Skeletal muscle tissue (tissue), 4 donors: ENCODE measurements around the gene MUC5B. TPM values are rescaled to one million over a fixed set of nuclear protein-coding genes. Genes with fewer than 3 reads are reported as not detected.

ENCODE experiments used
- H3K27ac ChIP-seq: one replicate; pipeline ENCODE4 v1.7.0; 2013; ENCODE audit warnings: mild to moderate bottlenecking, low read depth, low read length, inconsistent platforms
- H3K27me3 ChIP-seq, 3 donors: one replicate each; pipeline ENCODE4 v1.7.0; 2013; ENCODE audit warnings: low read length in 3 of 3; ENCODE audit not compliant: control insufficient read depth in 3 of 3, insufficient read depth in 3 of 3
- H3K36me3 ChIP-seq, 3 donors: one replicate each; pipeline ENCODE4 v1.7.0; 2013; ENCODE audit warnings: low read length in 3 of 3; ENCODE audit not compliant: control insufficient read depth in 3 of 3, insufficient read depth in 3 of 3
- H3K4me1 ChIP-seq, 3 donors: one replicate each; pipeline ENCODE4 v1.7.0; 2013; ENCODE audit warnings: low read length in 3 of 3, mild to moderate bottlenecking in 3 of 3; ENCODE audit not compliant: control insufficient read depth in 3 of 3, insufficient read depth in 3 of 3
- H3K4me3 ChIP-seq, 3 donors: one replicate each; pipeline ENCODE4 v1.7.0; 2013; ENCODE audit warnings: low read length in 3 of 3
- H3K9ac ChIP-seq, 3 donors: one replicate each; pipeline ENCODE4 v1.7.0; 2013; ENCODE audit warnings: low read length in 3 of 3, mild to moderate bottlenecking in 3 of 3, moderate library complexity in 2 of 3, low read depth in 1 of 3
- H3K9me3 ChIP-seq, 3 donors: one replicate each; pipeline ENCODE4 v1.7.0; 2013; ENCODE audit warnings: low read length in 3 of 3; ENCODE audit not compliant: control insufficient read depth in 3 of 3
- total RNA-seq: library from RNA; depleted of rRNA; stranded (reverse); fragments of >200 nt; gene quantifications from one replicate; pipeline ENCODE4 v1.2.3, GENCODE V29; 2014
- donor health status: Osteomylitis.

Gene MUC5B
- total RNA-seq, 1 donor from 2014 or later, result not detected

DNA sequence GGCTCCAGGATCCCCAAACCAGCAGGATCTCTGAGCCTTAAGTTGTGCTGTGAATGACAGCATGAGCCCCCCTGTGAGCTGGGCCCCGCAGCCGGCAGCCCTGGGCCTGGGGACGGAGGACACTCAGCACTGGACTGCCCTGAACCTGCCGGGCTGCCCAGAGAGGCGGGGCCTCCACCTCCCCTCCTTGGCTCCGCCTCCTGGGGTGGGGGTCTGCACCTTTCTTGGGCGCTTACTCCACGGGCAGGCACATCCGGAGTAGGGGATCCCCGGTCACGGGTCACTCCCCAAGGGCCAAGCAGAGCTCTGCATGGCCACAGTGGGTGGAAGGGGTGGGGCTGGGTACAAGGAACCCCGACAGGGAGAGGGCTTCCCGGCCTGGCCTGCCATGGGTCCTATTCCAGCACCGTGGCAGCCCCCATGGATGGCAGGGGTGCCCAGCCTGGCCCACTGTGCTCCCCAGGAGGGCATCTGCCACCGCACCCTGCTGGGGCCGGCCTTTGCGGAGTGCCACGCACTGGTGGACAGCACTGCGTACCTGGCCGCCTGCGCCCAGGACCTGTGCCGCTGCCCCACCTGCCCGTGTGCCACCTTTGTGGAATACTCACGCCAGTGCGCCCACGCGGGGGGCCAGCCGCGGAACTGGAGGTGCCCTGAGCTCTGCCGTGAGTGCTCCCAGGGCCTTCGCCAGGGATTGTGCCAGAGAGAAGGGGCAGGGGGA is 5.4 kb downstream of the MUC5B start:
- no peaks in the 10 kb centered on the region for H3K36me3 ChIP-seq
- H3K9ac ChIP-seq, result no peak overlapping the region
- no peaks in the 10 kb centered on the region for H3K9me3 ChIP-seq
- no peaks in the 10 kb centered on the region for H3K4me1 ChIP-seq
- no peak overlapping the region for H3K27ac ChIP-seq
- peaks cover 28 to 60% (median 60%) of the 10 kb centered on the region in 3 donors for H3K27me3 ChIP-seq
- H3K4me3 ChIP-seq, result no peak overlapping the region

DNA sequence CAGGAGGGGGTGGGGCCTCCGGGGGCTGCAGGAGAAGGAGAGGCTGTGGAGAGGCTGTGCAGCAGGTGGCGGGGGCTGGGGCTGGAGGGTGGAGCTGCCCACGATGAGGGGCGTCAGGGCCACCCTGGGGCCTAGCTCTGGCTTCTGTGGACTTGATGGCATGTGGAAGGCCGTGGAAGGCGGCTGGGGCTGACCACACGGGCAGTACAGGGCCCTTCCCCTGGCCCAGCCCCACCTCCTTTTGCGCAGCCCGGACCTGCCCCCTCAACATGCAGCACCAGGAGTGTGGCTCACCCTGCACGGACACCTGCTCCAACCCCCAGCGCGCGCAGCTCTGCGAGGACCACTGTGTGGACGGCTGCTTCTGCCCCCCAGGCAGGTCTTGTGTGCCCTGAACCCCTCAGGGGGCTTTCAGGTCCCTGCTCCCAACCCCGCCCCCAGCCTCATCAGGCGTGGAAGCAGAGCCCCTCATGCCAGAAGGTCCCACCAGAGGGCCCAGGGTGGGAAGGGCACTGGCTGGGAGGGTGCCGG is 6.1 kb downstream of the MUC5B start:
- H3K4me3 ChIP-seq, result no peak overlapping the region
- no peaks in the 10 kb centered on the region for H3K4me1 ChIP-seq
- no peak overlapping the region for H3K9ac ChIP-seq
- H3K9me3 ChIP-seq, result no peaks in the 10 kb centered on the region
- no peaks in the 10 kb centered on the region for H3K36me3 ChIP-seq
- no peak overlapping the region for H3K27ac ChIP-seq
- peaks cover 26 to 58% (median 56%) of the 10 kb centered on the region in 3 donors for H3K27me3 ChIP-seq

DNA sequence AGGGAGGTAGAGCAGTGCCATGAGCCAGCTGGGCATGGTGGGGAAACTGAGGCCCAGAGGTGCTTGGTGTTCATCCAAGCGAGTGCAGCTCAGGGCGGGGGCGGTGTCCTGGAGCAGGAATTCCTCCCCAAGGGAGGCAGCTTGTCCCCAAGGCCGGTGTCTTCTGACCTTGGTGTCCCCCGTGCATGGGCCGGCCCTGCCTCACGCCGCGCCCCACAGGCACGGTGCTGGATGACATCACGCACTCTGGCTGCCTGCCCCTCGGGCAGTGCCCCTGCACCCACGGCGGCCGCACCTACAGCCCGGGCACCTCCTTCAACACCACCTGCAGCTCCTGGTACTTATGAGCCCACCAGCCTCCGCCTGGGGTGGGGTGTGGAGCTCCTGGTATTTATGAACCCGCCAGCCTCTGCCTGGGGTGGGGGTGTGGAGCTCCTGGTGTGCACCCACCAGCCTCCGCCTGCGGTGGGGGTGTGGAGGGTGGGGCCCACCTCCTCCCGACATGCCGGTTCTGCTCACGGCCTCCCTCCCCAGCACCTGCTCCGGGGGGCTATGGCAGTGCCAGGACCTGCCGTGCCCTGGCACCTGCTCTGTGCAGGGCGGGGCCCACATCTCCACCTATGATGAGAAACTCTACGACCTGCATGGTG is 6.7 kb downstream of the MUC5B start:
- no peaks in the 10 kb centered on the region for H3K9me3 ChIP-seq
- H3K4me1 ChIP-seq, result no peaks in the 10 kb centered on the region
- no peak overlapping the region for H3K4me3 ChIP-seq
- H3K9ac ChIP-seq, result no peak overlapping the region
- no peaks in the 10 kb centered on the region for H3K36me3 ChIP-seq
- H3K27me3 ChIP-seq, result peaks cover 24 to 55% (median 53%) of the 10 kb centered on the region in 3 donors
- H3K27ac ChIP-seq, result no peak overlapping the region

DNA sequence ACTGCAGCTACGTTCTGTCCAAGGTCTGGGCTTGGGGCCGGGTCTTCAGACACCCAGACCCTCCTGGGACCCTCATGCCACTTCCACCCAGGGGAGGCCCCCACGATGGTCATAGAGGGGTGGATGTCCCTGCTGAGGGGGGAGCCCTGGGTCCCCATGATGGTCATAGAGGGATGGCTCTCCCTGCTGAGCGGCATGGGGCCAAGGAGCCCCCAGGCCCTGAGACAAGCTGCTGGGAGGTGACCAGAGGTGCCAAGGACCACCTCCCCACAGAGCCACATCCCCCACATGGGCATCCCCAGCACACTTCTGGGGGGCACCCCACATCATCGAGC is 7.2 kb downstream of the MUC5B start:
- no peak overlapping the region for H3K4me3 ChIP-seq
- H3K9ac ChIP-seq, result no peak overlapping the region
- H3K36me3 ChIP-seq, result no peaks in the 10 kb centered on the region
- peaks cover 24 to 53% (median 50%) of the 10 kb centered on the region in 3 donors for H3K27me3 ChIP-seq
- H3K4me1 ChIP-seq, result no peaks in the 10 kb centered on the region
- H3K9me3 ChIP-seq, result no peaks in the 10 kb centered on the region
- H3K27ac ChIP-seq, result no peak overlapping the region

DNA sequence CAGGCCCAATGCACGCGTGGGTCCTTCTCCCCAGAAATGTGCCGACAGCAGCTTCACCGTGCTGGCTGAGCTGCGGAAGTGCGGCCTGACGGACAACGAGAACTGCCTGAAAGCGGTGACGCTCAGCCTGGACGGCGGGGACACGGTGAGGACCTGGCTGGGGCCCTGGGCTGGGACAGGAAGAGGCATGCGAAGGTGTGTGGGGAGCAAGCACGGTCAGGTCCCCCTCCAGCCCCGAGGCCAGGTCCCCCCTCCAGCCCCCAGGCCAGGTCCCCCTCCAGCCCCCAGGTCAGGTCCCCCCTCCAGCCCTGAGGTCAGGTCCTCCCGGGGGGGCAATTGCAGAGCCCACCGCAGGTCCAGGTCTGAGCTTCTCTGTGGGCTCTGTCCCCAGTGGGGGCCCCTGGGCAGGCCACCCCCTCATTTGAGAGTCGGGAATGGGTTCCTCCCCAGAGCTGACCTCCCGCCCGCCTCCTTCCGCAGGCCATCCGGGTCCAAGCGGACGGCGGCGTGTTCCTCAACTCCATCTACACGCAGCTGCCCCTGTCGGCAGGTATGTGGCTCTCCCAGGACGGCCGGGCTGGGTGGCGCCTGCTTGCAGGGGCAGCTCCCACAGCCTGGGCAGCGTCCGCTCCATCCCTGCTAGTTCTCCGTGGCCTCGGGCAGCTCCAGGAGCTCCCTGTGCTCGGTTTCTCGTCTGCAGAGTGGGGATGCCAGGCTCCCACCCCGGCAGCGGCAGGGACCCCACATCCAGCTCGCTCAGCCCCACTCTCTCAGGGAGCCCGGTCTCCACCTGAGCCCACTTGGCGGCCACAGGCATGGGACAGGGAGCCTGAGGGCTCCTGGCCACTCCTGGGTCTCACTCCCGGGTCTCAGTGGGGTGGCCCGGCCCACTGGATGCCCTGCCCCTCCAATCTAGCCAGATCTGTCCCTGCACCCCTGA is 7.9 kb downstream of the MUC5B start:
- Histone ChIP-seq H3K27me3 (peaks cover 19 to 52% (median 44%) of the 10 kb centered on the region in 3 donors), H3K9me3 (no peaks in the 10 kb centered on the region), H3K9ac (no peak overlapping the region), H3K36me3 (no peaks in the 10 kb centered on the region), H3K27ac (no peak overlapping the region), H3K4me3 (no peak overlapping the region), H3K4me1 (no peaks in the 10 kb centered on the region)

DNA sequence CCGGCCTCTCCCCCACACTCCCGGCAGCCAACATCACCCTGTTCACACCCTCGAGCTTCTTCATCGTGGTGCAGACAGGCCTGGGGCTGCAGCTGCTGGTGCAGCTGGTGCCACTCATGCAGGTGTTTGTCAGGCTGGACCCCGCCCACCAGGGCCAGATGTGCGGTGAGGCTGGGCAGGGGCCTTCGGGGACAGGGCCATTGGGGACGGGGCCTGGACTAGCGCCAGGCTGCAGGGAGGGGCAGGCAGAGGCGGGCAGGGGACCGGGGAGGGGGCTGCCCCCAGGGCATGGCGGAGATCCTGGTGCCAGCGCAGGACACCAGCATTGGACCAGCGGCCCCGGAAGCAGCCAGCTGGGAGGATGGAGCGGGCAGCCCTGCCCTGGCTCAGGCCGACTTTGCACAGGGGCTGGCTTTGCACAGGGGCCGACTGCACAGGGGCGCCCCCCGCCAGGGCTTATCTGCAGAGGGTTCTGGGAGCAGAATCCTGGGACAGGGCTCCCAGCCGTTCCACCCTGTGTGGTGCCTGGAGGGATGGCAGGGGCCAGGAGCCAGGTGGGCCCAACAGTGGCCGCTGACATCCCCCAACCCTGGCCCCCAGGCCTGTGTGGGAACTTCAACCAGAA is 8.6 kb downstream of the MUC5B start:
- H3K9me3 ChIP-seq, result no peaks in the 10 kb centered on the region

DNA sequence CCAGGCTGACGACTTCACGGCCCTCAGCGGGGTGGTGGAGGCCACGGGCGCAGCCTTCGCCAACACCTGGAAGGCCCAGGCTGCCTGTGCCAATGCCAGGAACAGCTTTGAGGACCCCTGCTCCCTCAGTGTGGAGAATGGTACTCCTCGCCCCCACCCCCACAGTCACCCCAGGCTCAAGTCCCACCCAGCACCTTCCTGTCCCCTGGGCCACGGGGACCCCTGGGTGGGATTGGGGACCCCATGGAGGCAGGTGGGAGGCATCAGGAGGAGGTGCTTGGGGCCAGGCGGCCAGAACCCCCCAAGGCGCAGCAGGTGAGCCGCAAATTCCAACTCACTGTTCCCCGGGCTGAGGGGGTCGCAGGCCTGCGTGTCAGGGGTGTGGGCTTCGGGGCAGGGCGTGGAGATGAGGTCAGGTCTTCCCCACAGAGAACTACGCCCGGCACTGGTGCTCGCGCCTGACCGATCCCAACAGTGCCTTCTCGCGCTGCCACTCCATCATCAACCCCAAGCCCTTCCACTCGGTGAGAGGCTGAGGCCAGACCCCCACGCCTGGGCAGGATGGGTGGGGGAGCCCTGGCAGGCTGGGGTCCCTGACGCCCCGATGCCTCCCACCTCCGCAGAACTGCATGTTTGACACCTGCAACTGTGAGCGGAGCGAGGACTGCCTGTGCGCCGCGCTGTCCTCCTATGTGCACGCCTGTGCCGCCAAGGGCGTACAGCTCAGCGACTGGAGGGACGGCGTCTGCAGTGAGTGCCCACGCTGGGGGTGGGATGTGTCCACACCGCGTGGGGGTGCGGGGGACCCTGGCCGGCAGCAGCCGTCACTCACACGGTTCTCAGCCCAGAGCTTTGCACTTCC is 9.4 kb downstream of the MUC5B start:
- Histone ChIP-seq H3K4me1 (no peaks in the 10 kb centered on the region), H3K4me3 (no peak overlapping the region), H3K27me3 (peaks cover 16 to 42% (median 41%) of the 10 kb centered on the region in 3 donors), H3K9me3 (no peaks in the 10 kb centered on the region), H3K27ac (no peak overlapping the region), H3K9ac (no peak overlapping the region), H3K36me3 (no peaks in the 10 kb centered on the region)

More for the DNA sequence above, 8.6 kb downstream of the MUC5B start:
- no peaks in the 10 kb centered on the region for H3K36me3 ChIP-seq
- H3K4me3 ChIP-seq, result no peak overlapping the region
- no peak overlapping the region for H3K27ac ChIP-seq
- H3K27me3 ChIP-seq, result peaks cover 16 to 44% (median 44%) of the 10 kb centered on the region in 3 donors
- no peak overlapping the region for H3K9ac ChIP-seq
- no peaks in the 10 kb centered on the region for H3K4me1 ChIP-seq

DNA sequence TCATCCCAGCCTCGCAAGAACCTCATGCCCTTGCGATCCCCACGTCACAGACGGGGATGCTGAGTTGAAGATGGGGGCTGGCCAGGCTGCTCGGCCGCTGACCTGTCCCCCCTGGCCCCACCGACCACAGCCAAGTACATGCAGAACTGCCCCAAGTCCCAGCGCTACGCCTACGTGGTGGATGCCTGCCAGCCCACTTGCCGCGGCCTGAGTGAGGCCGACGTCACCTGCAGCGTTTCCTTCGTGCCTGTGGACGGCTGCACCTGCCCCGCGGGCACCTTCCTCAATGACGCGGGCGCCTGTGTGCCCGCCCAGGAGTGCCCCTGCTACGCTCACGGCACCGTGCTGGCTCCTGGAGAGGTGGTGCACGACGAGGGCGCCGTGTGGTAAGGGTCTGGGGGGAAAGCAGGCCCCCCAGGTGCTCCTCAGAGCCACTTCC is 10.0 kb downstream of the MUC5B start:
- H3K4me3 ChIP-seq, result no peak overlapping the region
- H3K9me3 ChIP-seq, result no peaks in the 10 kb centered on the region
- H3K27ac ChIP-seq, result no peak overlapping the region
- H3K27me3 ChIP-seq, result peaks cover 16 to 40% (median 36%) of the 10 kb centered on the region in 3 donors
- no peaks in the 10 kb centered on the region for H3K36me3 ChIP-seq
- H3K4me1 ChIP-seq, result no peaks in the 10 kb centered on the region
- H3K9ac ChIP-seq, result no peak overlapping the region
